Adipose tissue (tissue), 3 donors: ENCODE results near the gene ANGEL2. TPM values are rescaled to one million over a fixed set of nuclear protein-coding genes. Genes with fewer than 3 reads are reported as not detected.
"Not testable (repeated sequence)": the region's sequence is repeated elsewhere in the genome, so short reads cannot be mapped to it uniquely, and the experiment has no call there.

Experiments
- H3K27ac ChIP-seq: one replicate; pipeline ENCODE4 v1.5.1; 2013; ENCODE audit warnings: low read depth, low read length
- WGBS, 3 donors: extraction: QIAGEN DNeasy Blood & Tissue Kit; methylation state at CpG; one replicate each; pipeline ENCODE4 v1.1.7; 2013; 5-methylcytosine and 5-hydroxymethylcytosine counted together
- polyA plus RNA-seq, 3 donors: library from polyadenylated mRNA; stranded (reverse); fragments of 200-250 nt; gene quantifications; one replicate each; pipeline ENCODE4 v1.2.3, GENCODE V29; 2013
- donor health status: healthy with polysubstance abuse.
- donor health status: Bipolar disorder and iron deficiency.
- donor health status: healthy.

Gene ANGEL2
- polyA plus RNA-seq, 3 donors, result 7.5 to 18.6 (median 11.2) TPM

DNA sequence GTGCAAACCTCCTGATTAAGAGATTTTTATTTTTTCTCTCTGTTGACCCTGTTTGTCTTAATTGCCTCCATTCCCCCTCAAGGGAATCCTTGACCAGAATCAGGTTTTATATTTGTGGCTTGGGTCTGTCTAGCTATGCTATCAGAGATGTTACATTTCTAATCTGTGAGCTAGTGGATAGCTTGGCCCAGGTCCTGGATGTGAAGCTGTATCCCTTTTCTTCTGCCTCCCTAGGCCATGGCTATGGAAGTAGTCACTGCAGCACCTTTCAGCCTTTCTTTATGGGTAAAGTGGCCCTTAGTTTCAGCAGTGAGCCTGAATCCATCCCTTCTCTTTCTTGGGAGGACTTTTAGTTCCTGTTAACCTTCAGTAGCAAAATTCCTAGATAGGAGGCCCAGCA is 17.0 kb upstream of the ANGEL2 start:
- no peak overlapping the region for H3K27ac ChIP-seq

GRCh38 chr1:213027024-213027423 is 11.4 kb upstream of the ANGEL2 start:
- 80 to 86% (median 82%) methylated on average over 3 of the region's 3 CpGs for WGBS, 3 donors
- H3K27ac ChIP-seq, result not testable (repeated sequence)

DNA sequence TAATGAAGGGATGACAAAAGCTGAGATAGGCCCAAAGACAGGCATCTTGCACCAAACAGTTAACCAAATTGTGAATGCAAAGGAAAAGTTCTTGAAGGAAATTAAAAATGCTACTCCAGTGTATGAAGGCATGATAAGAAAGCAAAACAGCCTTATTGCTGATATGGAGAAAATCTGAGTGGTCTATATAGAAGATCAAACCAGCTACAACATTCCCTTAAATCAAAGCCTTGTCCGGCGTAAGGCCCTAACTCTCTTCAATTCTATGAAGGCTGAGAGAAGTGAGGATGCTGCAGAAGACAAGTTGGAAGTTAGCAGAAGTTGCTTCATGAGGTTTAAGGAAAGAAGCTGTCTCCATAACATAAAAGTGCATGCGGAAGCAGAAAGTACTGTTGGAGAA is 4.3 kb upstream of the ANGEL2 start:
- 91 to 99% (median 95%) methylated on average over 3 of the region's 3 CpGs for WGBS, 3 donors
- H3K27ac ChIP-seq, result no peak overlapping the region

DNA sequence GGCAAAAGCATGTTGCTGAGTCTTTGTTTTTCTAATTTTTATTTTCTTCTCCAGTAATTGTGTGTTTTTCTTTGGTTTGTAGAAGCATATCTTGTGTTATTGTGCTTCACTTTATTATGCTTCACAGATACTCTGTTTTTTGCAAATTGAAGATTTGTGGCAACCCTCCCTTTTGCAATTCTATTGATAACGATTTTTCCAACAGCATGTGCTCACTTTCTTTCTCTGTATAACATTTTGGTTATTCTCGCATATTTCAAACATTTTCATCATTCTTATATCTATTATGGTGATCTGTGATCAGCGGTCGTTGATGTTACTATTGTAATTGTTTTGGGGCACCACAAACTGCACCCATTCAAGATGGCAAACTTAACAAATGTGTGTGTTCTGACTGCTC is 3.8 kb upstream of the ANGEL2 start:
- no peak overlapping the region for H3K27ac ChIP-seq
- 90 to 94% (median 91%) methylated on average over 4 of the region's 4 CpGs for WGBS, 3 donors

DNA sequence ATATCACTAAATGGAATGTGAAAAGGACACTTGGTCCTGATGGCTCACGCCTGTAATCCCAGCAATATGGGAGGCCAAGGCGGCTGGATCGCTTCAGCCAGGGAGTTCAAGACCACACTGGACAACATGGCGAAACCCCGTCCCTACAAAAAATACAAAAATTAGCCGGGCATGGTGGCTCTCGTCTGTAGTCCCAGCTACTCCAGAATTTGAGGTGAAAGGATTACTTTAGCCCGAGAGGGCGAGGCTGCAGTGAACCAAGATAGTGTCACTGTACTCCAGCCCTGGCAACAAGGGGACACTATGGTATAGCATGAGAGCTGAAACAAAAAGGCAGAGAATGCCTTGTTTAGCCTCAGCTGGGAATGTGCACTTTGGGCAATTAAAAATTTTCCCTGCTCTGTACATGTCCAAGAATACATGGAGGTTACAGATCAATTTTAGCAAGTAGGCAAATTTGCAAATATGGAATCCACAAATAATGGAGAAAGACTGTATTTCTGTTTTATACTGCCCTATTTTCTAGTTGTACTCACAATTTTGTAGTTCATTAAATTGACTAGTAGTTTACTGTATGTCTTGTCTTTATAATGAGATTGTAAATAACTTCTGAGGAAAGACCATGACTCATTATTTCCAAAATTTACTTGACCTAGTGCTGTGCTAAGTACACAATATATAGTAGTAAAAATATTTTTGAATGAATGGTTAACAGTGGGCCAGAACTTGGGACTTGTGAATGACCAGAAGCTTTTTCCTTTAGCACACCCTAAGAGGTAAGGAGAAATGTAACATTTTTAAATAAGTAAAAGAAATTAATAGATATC is 2.0 kb upstream of the ANGEL2 start:
- no peak overlapping the region for H3K27ac ChIP-seq
- WGBS, 3 donors, result 94 to 97% (median 96%) methylated on average over 9 of the region's 9 CpGs

DNA sequence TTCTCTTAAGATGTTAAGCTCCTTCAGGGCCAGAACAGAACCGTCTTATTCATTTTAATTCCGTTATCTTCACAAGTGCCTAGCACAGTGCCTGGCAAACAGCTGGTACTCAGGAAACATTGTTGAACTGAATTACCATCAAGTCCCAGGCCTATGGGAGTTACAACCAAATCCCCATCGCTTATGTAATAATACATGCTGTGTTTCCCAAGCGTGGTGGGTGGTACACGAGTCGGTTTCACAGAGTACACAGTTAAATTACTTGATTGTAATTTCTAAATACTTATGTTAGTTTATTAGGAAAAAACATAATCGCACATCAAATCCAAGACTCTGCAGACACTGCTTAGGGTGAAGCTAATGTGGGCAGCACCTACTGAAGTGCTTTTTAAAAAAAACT is 1.0 kb downstream of the ANGEL2 start:
- WGBS, 3 donors, result 13 to 15% (median 13%) methylated on average over 7 of the region's 7 CpGs
- no peak overlapping the region for H3K27ac ChIP-seq

GRCh38 chr1:213008564-213008963 is 7.1 kb downstream of the ANGEL2 start:
- WGBS, 3 donors, result 74 to 92% (median 91%) methylated on average over 2 of the region's 2 CpGs
- no peak overlapping the region for H3K27ac ChIP-seq

- H3K27ac ChIP-seq, result no peak overlapping the region
- 91 to 95% (median 91%) methylated on average over 3 of the region's 3 CpGs for WGBS, 3 donors
Measured at GRCh38 chr1:213003256-213003655, 12.4 kb downstream of the ANGEL2 start.

DNA sequence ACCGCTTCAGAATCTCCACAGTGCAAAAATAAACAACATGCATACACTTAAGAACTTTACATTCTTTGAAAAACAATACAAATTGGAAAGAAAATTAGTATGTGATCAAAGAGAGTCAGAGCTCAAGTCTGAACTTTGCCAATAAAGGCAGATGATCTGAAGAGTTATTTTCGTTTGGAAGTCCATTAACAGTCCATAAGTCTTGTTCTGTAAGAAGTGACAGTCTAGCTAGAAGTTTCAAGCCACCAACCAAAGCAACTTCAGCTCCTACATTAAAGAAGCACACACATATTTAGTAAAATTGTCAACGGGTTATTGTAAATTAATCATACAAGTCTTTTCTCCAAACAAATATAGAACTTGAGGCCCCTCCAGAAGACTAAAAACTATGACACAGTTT is 20.7 kb downstream of the ANGEL2 start:
- H3K27ac ChIP-seq, result no peak overlapping the region
- 78 to 90% (median 86%) methylated on average over 3 of the region's 3 CpGs for WGBS, 3 donors

GRCh38 chr1:212993960-212994359 is 21.7 kb downstream of the ANGEL2 start:
- not testable (repeated sequence) for H3K27ac ChIP-seq
- 94 to 95% (median 95%) methylated on average over 8 of the region's 8 CpGs for WGBS, 3 donors

GRCh38 chr1:212990276-212990675 is 25.4 kb downstream of the ANGEL2 start:
- 30 to 72% (median 70%) methylated on average over 1 of the region's 1 CpG for WGBS, 3 donors

DNA sequence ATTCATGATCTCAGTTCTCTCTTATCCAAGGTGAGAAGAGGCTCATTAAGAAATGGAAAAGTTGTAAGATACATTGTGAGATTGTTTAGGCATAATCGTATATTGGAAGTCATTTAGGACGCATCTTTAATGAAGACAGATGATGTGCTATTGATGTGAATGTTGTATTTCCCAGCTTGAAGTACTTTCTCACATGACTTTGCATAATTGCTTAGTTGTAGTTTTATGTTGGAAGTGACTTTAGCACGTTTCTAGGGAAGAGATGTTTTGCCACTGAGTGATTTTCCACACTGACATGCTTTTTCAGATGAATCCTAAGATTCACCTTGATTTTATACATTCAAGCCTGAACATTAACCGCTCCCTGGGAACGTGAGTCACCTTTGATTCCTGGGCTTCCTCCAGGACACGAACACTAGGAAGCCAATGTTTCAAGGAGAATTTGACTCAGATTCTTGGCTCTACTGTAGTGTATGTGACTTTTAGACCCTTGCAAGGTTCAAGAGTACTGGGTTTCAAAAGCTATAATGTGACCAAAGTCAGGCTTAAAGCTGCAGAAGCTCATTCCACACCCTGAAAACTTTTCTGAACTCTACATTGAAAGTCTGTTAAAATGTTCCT is 27.9 kb downstream of the ANGEL2 start:
- WGBS, 3 donors, result 66 to 74% (median 69%) methylated on average over 6 of the region's 6 CpGs
- no peak overlapping the region for H3K27ac ChIP-seq

More at GRCh38 chr1:212990276-212990675, 25.4 kb downstream of the ANGEL2 start:
- H3K27ac ChIP-seq, result no peak overlapping the region

DNA sequence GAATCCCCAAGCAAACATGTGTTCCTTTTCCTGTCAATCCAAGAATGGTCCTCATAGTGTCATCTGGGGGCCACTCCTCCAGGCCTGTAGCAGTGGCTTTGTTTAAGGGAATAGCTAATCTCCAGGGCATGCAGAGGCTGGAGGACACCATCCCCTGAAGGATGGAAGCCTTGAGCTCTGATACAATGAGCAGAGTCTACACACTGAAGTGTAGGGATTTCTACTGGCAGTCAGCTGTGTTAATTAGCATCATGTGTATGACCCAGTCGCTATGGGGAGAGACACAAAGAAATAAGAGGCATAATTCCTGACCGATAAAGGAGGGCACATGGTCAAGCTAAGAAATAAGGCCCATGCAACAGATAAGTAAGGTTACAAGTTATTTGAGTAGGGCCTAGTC is 29.1 kb downstream of the ANGEL2 start:
- 86 to 97% (median 89%) methylated on average over 2 of the region's 2 CpGs for WGBS, 3 donors
- no peak overlapping the region for H3K27ac ChIP-seq

DNA sequence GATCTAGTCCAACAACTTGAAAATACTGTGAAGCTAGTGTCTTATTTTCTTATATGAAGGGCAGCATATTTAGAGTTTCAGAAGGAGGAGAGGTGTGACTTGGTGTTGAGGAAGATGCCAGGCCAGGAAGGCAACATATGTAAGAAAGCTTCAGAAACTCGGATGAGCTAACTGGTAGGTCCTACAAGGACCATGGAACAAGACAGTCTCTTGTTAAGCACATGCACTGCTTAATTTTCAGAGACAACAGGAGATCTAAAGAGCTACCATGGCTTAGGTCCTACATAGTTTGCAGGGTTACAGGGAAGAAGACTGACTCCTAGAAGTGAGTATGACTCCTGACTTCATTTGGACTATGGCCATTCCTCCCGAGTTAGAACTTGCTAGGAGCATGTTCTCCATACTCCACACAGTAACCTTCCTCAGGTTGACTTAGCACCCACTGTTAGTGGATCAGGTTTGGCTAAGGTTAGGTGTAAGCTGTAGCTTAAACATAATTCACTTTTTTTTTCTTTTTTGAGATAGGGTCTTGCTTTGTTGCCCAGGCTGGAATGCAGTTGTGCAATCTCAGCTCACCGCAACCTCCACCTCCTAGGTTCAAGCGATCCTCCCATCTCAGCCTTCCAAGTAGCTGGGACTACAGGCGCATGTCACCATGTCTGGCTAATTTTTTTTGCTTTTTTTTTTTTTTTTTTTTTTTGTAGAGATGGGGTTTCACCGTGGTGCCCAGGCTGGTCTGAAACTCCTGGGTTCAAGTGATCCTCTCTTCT is 31.0 kb downstream of the ANGEL2 start:
- H3K27ac ChIP-seq, result no peak overlapping the region
- 94 to 96% (median 95%) methylated on average over 6 of the region's 6 CpGs for WGBS, 3 donors

DNA sequence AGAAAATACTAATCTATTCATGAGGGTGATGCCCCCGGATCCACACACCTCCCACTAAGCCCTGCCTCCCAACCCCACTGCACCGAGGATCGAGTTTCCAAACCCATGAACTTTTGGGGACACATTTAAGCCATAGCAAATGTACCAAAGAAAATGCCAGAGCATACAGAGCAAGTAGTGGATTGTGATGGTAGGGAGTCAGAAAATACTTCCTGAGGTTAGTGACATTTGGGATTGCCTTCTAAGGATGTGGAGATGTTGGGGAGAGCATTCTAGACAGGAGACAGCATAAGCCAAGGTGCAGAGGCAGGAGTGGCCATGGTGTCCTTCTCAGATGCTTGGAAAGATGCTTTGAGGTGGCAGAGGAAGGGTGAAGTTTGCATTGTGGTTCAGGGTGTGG is 32.2 kb downstream of the ANGEL2 start:
- H3K27ac ChIP-seq, result no peak overlapping the region
- WGBS, 3 donors, result 89 to 96% (median 91%) methylated on average over 3 of the region's 3 CpGs

GRCh38 chr1:212982430-212983152 is 33.1 kb downstream of the ANGEL2 start:
- no peak overlapping the region for H3K27ac ChIP-seq
- WGBS, 3 donors, result 70 to 76% (median 72%) methylated on average over 6 of the region's 6 CpGs

GRCh38 chr1:212981571-212982328 is 33.9 kb downstream of the ANGEL2 start:
- no peak overlapping the region for H3K27ac ChIP-seq
- 56 to 76% (median 68%) methylated on average over 13 of the region's 13 CpGs for WGBS, 3 donors

DNA sequence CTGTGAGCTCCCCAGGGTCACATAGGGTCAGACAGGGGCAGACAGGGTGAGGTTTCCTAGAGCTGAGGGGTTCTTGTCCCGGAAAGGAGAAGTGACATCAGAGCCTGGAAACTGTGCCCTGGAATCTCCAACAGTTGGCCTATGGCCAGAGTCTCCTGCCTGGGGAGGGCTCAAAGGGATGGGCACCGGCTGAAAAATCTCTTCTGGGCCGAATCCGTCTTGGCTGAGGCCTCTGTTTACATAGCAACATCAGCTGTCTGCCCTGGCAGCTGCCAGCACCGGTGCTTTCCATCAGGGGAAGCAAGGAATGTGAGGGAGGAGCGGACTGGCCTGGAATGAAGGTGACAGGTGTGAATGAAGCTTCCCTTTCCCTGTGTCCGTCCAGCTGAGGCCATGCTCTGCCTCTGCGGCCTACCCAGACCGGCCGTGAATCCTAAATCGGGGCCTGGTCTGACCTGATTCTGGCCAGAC is 34.6 kb downstream of the ANGEL2 start:
- no peak overlapping the region for H3K27ac ChIP-seq

More for the DNA sequence above, 34.6 kb downstream of the ANGEL2 start:
- 32 to 66% (median 61%) methylated on average over 11 of the region's 11 CpGs for WGBS, 3 donors
